GM18909 (cell line): ENCODE measurements around the gene CCDC3.
"Not testable (repeated sequence)": the region's sequence is repeated elsewhere in the genome, so short reads cannot be mapped to it uniquely, and the experiment has no call there.

ENCODE experiments used
- ATAC-seq: cut with Tn5 transposase; IDR thresholded peaks from one replicate; pipeline ENCODE4 v1.9.1; 2021; ENCODE audit warnings: mild to moderate bottlenecking; ENCODE audit not compliant: unreplicated experiment, poor library complexity

The CCDC3 gene

GRCh38 chr10:13003004-13003403 lies 1.5 kb upstream of the CCDC3 start:
- ATAC-seq, result no peak

- ATAC-seq, result no peak
Measured at GRCh38 chr10:13001887-13002212, 337 bp upstream of the CCDC3 start.

- ATAC-seq, result no peak
Measured at GRCh38 chr10:13000431-13000830, 1.1 kb downstream of the CCDC3 start.

GRCh38 chr10:12999849-13000248 lies 1.7 kb downstream of the CCDC3 start:
- no peak for ATAC-seq

- no peak for ATAC-seq
Measured at GRCh38 chr10:12995425-12995861, 6.1 kb downstream of the CCDC3 start.

GRCh38 chr10:12993595-12993994 lies 7.9 kb downstream of the CCDC3 start:
- no peak for ATAC-seq

DNA sequence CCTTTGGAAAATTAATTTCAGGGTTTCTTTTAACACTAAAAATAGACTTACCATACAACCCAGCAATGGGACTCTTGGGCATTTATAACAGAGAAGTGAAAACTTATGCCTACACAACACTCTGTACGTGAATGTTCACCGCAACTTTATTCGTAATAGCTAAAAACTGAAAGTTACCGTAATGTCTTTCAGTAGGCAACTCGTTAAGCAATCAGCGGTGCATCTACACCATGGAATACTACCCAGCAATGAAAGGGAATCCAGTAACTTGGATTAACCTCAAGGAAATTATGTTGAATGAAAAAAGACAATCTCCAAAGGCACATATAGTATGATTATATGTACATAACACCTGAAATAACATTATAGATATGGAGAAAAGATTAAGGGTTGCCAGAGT lies 16.2 kb downstream of the CCDC3 start:
- no peak for ATAC-seq

DNA sequence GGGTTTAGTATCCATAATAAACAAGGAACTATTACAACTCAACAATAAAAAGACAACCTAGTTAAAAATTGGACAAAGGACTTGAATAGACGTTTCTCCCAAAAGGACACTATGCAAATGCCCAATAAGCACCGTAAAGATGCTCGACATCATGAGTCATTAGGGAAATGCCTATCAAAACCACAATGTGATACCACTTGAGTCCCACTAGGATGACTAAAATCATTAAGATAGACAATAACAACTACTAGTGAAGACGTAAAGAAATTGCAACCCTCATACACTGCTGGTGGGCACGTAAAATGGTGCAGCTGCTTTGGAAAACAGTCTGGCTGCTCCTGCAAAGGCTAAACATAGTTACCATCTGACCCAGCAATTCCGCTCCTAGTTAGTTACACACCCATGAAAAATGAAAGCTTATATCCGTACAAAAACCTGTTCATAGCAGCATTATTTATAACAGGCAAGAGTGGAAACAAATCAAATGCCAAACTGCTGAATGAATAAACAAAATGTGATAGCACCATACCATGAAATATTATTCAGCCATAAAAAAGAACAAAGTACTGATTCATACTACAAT lies 17.3 kb downstream of the CCDC3 start:
- no peak for ATAC-seq

GRCh38 chr10:12983568-12983967 lies 17.9 kb downstream of the CCDC3 start:
- ATAC-seq, result not testable (repeated sequence)

DNA sequence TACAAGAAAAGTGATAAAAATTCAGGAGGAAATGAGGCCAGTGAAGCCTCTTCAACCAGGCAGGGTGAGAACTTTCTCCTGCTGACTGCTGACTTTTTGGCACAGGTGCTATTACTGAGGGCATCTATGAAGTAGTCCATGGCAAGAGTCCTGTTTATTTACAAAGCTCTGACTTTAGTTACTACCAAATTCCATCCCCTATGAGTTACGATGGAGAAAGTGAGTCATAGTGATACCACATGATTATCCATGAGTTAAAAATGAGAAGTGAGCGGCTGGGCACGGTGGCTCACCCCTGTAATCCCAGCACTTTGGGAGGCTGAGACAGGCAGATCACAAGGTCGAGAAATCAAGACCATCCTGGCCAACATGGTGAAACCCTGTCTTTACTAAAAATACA lies 19.9 kb downstream of the CCDC3 start:
- ATAC-seq, result no peak

DNA sequence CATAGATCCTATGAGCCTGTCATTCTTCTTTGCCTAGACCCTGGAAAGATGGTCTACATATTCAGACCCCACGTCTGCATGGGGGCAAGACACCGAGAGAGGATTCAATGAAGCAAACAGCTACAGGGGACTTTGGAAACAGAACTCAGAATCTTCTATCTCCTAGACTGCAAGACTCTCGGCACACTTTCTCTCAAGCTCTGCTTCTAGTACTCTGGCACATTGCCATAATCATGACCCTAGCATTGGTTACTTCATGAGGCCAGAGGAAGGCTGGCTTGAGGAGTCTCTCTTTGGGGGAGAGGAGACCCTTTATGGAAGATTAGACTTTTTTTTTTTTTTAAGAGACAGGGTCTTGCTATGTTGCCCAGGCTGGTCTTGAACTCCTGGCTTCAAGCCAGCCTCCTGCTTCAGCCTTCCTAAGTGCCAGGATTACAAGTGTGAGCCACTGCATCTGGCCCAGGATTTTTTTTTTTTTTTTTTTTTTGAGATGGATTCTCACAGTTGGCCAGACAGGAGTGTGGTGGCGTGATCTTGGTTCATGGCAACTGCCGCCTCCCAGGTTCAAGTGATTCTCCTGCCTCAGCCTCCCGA lies 20.7 kb downstream of the CCDC3 start:
- ATAC-seq, result no peak

- ATAC-seq, result no peak
Measured at GRCh38 chr10:12980102-12980661, 21.3 kb downstream of the CCDC3 start.

GRCh38 chr10:12978891-12979290 lies 22.6 kb downstream of the CCDC3 start:
- no peak for ATAC-seq

DNA sequence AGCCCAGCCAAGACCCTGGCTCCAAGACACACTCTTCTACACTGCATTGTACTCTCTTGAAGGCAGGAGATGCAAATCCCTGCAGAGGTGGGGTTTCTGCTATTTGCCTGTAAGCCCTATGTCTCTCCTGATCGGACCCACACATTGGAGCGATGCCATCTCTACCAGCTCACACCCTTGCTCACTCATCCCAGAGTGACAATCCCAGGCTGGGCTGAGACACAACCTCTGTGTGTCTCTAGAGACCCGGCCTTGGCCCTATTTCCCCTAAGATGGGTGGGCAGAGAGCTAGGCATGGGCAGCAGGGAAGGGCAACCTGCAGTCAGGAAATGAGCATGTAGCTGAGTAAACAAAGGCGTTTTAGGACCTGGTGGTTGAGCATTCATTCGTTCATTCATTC lies 25.6 kb downstream of the CCDC3 start:
- no peak for ATAC-seq

DNA sequence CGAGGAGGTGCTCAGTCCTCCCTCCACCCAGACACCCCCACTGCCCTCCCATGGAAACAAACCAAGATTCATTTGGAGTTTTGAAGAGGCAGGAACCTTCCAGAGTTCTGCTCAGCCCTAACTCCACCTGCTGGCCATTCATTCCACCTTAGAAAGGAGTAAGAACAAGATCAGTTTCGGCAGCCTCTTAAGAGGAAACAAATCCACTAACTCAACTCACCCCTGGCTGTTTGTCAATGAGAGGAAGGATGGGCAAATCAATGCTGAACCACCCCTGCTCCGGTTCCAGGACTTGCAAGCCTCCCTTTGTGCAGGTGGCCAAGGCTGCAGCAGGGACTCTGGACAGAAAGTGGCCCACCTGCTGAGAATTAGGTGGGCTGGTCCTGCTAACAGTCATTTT lies 26.2 kb downstream of the CCDC3 start:
- no peak for ATAC-seq

GRCh38 chr10:12974491-12975199 lies 26.9 kb downstream of the CCDC3 start:
- ATAC-seq, result no peak

DNA sequence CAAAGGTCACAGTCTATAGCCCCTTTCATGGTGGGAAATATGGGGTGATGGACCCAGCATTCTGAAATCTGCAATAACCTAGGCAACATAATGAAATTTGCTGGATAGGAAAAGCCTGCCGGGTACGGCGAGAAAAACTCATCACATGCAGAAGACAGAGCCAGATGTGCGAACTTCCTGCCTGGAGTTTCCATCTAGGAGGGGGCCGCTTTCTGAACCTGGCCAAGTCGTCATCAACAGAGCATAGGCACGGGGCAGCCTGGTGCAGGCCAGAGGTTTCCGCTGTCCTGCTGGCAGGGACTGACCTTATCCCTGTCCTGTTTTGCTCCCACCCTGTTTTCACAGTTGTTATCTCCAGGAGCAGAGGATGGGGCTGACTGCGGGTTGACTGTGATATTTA lies 27.4 kb downstream of the CCDC3 start:
- ATAC-seq, result no peak

GRCh38 chr10:12973149-12973718 lies 28.3 kb downstream of the CCDC3 start:
- no peak for ATAC-seq

GRCh38 chr10:12972146-12972545 lies 29.4 kb downstream of the CCDC3 start:
- ATAC-seq, result no peak

- ATAC-seq, result no peak
Measured at GRCh38 chr10:12971001-12971788, 30.3 kb downstream of the CCDC3 start.

DNA sequence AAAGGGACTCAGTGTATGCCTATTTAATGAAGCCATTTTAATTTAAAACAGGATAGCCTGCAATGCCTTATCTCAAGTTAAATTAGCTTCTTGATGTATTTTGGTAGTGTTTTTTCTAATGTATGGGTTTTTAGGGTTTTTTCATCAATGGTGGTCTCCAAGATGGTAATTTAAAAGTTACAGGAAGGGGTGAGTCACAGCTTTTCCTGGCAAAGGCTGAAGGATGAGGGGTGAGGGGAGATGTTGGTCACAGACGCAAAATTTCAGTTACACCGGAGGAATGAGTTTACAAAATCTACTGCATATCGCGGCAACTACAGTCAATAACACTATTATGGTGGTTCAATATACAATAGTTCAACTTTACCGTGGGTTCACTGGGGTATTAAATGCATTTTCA lies 31.6 kb downstream of the CCDC3 start:
- no peak for ATAC-seq
